Small intestine (tissue), 7 donors: Measurements from ENCODE around the gene ACOT7. TPM values are rescaled to one million over a fixed set of nuclear protein-coding genes. Genes with fewer than 3 reads are reported as not detected.

Experiments used
- DNase-seq, 2 donors: peaks; one replicate each; pipeline versions ENCODE4 v3.0.0 to v3.0.0-alpha.2; 2013
- FAIRE-seq: peaks from 2 replicates; lab custom pipeline; 2012; peaks lifted over from hg19 to GRCh38; lab: Jason Lieb, UNC
- H3K27ac ChIP-seq, 3 donors: one replicate each; pipeline ENCODE4 v1.5.1; 2013; ENCODE audit warnings: low read length in 2 of 3, mild to moderate bottlenecking in 2 of 3, control low read depth in 1 of 3, inconsistent platforms in 1 of 3, low read depth in 1 of 3, moderate library complexity in 1 of 3
- H3K27me3 ChIP-seq, 3 donors: one replicate each; pipeline ENCODE4 v1.6.1; 2013; ENCODE audit warnings: low read length in 3 of 3, inconsistent platforms in 1 of 3; ENCODE audit not compliant: control insufficient read depth in 3 of 3, insufficient read depth in 3 of 3
- H3K36me3 ChIP-seq, 3 donors: one replicate each; pipeline ENCODE4 v1.6.1; 2013; ENCODE audit warnings: low read length in 3 of 3, inconsistent platforms in 1 of 3, low read depth in 1 of 3, mild to moderate bottlenecking in 1 of 3, moderate library complexity in 1 of 3; ENCODE audit not compliant: control insufficient read depth in 3 of 3, insufficient read depth in 2 of 3
- H3K4me1 ChIP-seq, 3 donors: one replicate each; pipeline ENCODE4 v1.6.1; 2013; ENCODE audit warnings: low read length in 2 of 3, inconsistent platforms in 1 of 3, low read depth in 1 of 3, mild to moderate bottlenecking in 1 of 3, moderate library complexity in 1 of 3; ENCODE audit not compliant: control insufficient read depth in 3 of 3, insufficient read depth in 2 of 3
- H3K4me3 ChIP-seq, 3 donors: one replicate each; pipeline ENCODE4 v1.5.1; 2013; ENCODE audit warnings: low read length in 3 of 3, control low read depth in 1 of 3, inconsistent platforms in 1 of 3, low read depth in 1 of 3, mild to moderate bottlenecking in 1 of 3, moderate library complexity in 1 of 3
- H3K9me3 ChIP-seq, 2 donors: one replicate each; pipeline ENCODE4 v1.6.1; 2013; ENCODE audit warnings: low read depth in 1 of 2, low read length in 1 of 2; ENCODE audit not compliant: control insufficient read depth in 2 of 2, insufficient read depth in 1 of 2
- WGBS, 3 donors: extraction: QIAGEN DNeasy Blood & Tissue Kit; methylation state at CpG; one replicate each; pipeline ENCODE4 v1.1.7; 2013; 5-methylcytosine and 5-hydroxymethylcytosine counted together
- polyA plus RNA-seq, 4 donors: library from polyadenylated mRNA; stranded (reverse) in 3 of 4; unstranded in 1 of 4; fragments of 200-250 nt in 3 of 4; fragments of 120-200 nt in 1 of 4; gene quantifications; one replicate each; pipeline versions ENCODE4 v1.2.1 to v1.2.3, GENCODE V29; 2013
- donor health status: healthy with polysubstance abuse.
- donor health status: control.
- donor health status: control.
- donor health status: Bipolar disorder and iron deficiency.
- donor health status: healthy.

The ACOT7 gene
- polyA plus RNA-seq, 4 donors = 20.3 to 93.8 (median 73.7) TPM

DNA sequence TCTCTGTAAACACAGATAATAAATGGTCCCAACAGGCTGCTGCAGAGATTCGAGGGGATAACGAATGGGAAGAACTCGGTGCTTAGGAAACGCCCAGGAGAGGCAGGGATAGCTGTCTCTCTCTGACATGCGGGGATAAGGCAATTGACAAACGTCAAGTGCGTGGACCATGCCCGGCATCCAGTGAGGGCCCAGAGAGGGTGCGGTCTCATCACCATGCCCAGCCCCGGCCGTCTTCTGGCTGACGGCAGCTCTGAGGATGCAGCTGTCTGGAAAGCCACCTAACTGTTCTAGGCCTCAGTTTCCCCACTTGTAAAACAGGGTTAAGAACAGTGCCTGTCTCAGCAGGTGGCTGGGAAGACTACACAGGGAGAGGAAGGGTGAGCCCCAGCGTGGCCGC is 48.1 kb downstream of the ACOT7 start:
- H3K4me1 ChIP-seq = peaks cover 0 to 4% (median 0%) of the 10 kb centered on the region in 3 donors
- FAIRE-seq (no peak), DNase-seq (no peak)
- peaks cover 2 to 36% (median 5%) of the 10 kb centered on the region in 3 donors for H3K36me3 ChIP-seq
- H3K4me3 ChIP-seq = no peak overlapping the region
- 83 to 87% (median 85%) methylated on average over 14 of the region's 14 CpGs for WGBS, 3 donors
- H3K9me3 ChIP-seq = no peaks in the 10 kb centered on the region
- H3K27me3 ChIP-seq = no peaks in the 10 kb centered on the region
- H3K27ac ChIP-seq = no peak overlapping the region

DNA sequence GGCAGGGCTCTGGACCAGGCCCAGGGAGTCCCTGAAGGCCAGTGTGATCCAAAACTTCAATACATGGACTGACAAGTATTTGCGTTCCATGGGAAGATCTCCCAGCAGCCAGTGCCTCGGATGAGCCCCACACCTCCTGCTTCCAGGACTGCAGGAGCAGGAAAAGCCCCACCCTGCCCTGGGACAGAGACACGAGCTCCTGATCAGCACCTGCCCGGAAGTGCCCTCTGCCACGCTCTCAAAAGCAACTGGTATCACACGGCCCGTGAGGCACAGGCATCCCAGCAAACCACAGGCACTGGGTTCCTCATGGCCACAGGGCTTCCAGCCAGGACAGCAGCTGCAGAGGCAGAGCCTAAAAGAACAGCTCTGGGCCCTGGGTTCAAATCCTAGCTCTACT is 48.6 kb downstream of the ACOT7 start:
- H3K9me3 ChIP-seq = no peaks in the 10 kb centered on the region
- no peaks in the 10 kb centered on the region for H3K27me3 ChIP-seq
- peaks cover 2 to 36% (median 5%) of the 10 kb centered on the region in 3 donors for H3K36me3 ChIP-seq
- FAIRE-seq (no peak), DNase-seq (peak in 1 of 2 donors; percentile 40)
- 43 to 71% (median 62%) methylated on average over 7 of the region's 7 CpGs for WGBS, 3 donors
- H3K4me3 ChIP-seq = no peak overlapping the region
- H3K4me1 ChIP-seq = peaks cover 0 to 4% (median 0%) of the 10 kb centered on the region in 3 donors
- H3K27ac ChIP-seq = no peak overlapping the region

DNA sequence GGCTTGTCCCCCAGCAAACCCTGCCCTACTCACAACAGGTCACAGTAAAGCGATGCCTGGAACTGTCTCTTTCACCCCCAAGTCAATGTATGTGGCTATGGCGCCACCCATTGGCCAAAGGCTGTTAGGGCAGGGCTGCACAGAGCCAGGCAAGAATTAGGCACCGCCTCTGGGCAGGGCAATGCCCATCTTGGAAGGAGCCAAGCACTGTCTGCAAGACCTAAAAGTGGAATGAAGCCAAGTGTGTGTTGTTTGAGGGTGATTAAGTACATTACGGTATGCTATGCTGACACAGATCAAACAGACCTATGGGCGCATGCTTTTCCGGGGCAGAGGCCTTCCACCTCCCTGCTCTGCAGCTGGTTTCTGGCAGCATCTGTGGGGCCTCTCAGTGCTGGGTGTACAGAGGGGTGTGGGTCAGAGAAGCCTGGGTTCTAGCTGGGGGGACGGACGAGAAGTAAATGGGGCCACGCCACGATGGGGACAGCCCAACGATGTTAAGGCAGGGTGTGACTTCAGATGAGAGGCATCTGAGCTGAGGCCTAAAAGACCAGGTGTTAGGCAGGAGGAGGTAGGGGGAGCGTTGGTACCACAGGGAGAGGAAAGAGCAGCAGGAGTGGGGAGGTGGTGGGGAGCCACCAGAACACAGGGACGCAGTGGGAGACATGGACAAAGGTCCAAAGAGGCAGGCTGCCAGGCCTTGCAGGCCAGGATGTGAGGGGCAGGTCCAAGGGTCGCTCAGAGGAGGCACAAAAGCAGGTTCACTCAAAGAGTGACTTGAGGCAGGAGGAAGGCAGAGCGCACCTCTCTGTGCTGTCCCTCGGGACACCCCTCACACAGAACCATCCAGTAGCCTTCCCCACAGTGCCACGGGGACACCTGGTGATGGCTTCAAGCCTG is 49.8 kb downstream of the ACOT7 start:
- peaks cover 0 to 32% (median 2%) of the 10 kb centered on the region in 3 donors for H3K36me3 ChIP-seq
- FAIRE-seq = no peak
- H3K9me3 ChIP-seq = no peaks in the 10 kb centered on the region
- 22 to 58% (median 42%) methylated on average over 17 of the region's 17 CpGs for WGBS, 3 donors
- peak; percentile 86 to 91 for DNase-seq
- H3K27ac ChIP-seq = peak overlapping the region in 1 of 3 donors; percentile 53
- no peaks in the 10 kb centered on the region for H3K27me3 ChIP-seq
- H3K4me3 ChIP-seq = no peak overlapping the region
- H3K4me1 ChIP-seq = peaks cover 0 to 4% (median 0%) of the 10 kb centered on the region in 3 donors

DNA sequence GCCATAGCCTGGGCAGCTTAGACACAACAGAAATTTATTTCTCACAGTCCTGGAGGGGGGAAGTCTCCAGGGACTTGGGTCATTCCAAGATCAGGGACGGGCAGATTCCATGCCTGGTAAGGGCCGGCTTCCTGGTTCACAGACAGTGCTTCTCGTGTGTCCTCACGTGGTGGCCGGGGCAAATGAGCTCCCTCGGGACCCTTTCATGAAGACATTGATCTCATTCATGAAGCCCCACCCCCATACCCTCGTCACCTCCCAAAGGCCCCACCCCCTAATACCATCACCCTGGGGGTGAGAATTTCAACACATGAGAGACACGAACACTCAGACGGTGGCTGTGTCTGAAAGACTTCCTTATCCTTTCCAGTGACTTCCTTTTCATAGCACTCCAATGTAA is 51.5 kb downstream of the ACOT7 start:
- Histone ChIP-seq H3K4me1 (peaks cover 0 to 4% (median 0%) of the 10 kb centered on the region in 3 donors), H3K4me3 (no peak overlapping the region), H3K27ac (no peak overlapping the region), H3K27me3 (no peaks in the 10 kb centered on the region), H3K9me3 (no peaks in the 10 kb centered on the region), H3K36me3 (peaks cover 0 to 37% (median 4%) of the 10 kb centered on the region in 3 donors)
- no peak for FAIRE-seq
- no peak for DNase-seq
- 64 to 84% (median 77%) methylated on average over 9 of the region's 9 CpGs for WGBS, 3 donors

DNA sequence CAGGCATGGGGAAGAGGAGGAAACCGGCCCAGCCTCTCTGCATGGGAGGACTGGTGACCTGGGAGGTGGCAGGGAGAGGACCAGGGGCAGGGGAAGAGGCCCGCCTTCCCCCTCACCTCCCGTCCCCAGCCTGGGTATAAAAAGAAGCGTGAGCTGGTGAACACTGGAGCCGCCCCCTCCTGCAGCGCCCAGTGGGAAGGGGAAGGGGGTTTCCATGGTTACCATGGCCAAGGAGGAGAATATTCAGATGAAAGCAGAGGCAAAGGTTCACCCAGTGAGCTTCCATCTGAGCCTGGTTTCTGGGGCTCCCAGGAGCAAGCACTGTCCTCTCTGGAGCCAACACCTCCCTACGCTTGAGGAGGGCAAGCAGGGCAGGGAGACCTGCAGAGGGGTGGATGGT is 54.9 kb downstream of the ACOT7 start:
- FAIRE-seq = no peak
- Histone ChIP-seq H3K9me3 (no peaks in the 10 kb centered on the region), H3K27ac (no peak overlapping the region), H3K27me3 (no peaks in the 10 kb centered on the region), H3K4me1 (no peaks in the 10 kb centered on the region), H3K4me3 (no peak overlapping the region), H3K36me3 (peaks cover 0 to 28% (median 4%) of the 10 kb centered on the region in 3 donors)
- WGBS, 3 donors = 86 to 91% (median 89%) methylated on average over 7 of the region's 7 CpGs
- DNase-seq = no peak

DNA sequence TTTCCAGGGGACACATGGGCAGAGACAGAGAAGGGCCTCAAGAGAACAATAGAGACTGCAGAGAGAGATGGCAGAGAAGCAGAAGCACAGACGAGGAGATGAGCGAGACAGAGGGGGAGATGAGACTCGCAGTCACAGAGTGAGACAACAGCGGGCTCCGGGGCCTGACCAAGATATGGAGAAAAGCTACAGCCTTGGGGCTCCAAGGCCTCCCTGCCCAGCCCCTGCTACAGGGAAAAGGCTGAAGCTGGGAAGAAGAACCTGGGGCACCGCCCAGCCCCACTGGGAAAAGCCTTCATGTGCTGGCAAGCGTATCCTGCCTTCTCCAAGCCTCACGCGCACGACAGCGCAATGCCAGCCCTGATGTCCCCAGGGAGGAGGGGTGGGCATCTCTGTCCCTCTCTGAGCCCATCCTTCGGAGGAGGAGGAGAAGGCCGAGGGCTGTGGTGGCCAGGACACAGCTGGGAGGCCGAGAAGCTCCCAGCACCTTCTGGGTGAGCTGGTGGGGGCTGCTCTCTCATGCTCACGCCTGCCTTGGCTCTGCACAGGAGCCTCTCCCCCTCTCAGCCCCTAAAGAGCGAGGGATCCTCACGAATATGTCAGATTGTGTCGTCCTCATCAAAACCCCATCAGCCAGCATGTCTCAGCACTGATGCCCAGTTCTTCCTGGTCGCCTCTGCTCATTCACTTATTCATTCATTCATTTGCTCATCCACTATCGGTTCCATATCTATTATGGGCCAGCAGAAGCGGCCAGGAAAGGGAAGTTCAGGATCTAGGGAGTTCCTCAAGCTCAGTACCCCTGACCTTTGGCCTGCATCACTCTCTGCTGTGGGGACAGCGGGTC is 56.6 kb downstream of the ACOT7 start:
- Histone ChIP-seq H3K4me1 (no peaks in the 10 kb centered on the region), H3K36me3 (peaks cover 0 to 38% (median 4%) of the 10 kb centered on the region in 3 donors), H3K9me3 (no peaks in the 10 kb centered on the region), H3K27ac (no peak overlapping the region), H3K4me3 (no peak overlapping the region), H3K27me3 (no peaks in the 10 kb centered on the region)
- 89 to 96% (median 91%) methylated on average over 22 of the region's 22 CpGs for WGBS, 3 donors
- DNase-seq (no peak), FAIRE-seq (no peak)

DNA sequence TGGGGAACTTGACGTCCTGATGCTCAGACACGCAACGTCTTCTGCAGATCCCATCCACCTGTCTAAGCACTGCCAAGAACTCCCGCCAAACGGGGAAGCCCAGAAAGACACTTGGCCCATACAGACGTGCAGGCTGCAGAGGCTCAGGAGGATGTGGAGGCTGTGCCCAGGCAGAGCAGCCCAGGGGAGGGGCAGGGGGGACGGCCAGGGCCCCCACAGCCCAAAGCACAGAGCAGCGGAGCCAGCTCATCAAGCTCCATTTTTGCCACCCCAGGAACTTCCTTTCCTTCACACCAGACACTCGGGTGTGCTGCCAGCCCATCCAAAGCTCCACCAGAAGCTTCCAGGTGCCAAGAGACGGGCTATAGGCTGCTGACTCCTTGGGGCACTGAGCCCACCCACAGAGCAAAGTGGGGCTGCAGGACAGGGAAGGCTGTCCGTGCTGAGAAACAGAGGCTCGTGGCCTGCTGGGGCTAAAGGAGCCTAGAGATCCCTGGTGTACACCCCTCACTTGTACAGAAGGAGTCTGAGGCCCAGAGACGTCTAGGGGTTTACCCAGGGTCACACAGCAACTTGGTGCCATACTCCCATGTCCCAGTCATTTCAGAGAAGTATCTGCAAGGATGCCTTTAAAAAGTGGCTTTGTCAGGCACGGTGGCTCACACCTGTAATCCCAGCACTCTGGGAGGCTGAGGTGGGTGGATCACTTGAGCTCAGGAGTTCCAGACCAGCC is 59.1 kb downstream of the ACOT7 start:
- no peak overlapping the region for H3K27ac ChIP-seq
- FAIRE-seq (no peak), DNase-seq (no peak)
- H3K4me3 ChIP-seq = no peak overlapping the region
- no peaks in the 10 kb centered on the region for H3K27me3 ChIP-seq
- H3K36me3 ChIP-seq = peaks cover 0 to 34% (median 4%) of the 10 kb centered on the region in 3 donors
- H3K9me3 ChIP-seq = no peaks in the 10 kb centered on the region
- 86 to 89% (median 89%) methylated on average over 14 of the region's 14 CpGs for WGBS, 3 donors
- peaks cover 0 to 12% (median 0%) of the 10 kb centered on the region in 3 donors for H3K4me1 ChIP-seq

DNA sequence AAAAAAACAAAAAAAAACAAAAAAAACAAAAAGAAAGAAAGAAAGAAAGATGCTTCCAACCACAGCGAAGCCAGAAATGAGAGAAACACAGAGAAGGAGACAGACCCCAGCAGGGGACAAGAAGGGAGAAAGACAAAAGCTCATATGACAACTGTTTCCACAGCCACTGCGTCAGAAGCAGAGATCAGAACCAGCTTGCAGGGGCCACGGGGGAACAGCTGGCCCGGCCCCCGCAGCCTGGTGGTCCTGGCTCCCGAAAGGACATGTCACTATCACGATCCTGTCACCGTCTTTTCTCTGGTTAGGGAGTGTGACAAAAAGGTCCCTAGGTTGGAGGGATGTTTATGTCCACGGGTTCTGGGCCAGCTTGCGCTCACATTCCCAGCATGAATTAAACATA is 60.7 kb downstream of the ACOT7 start:
- Histone ChIP-seq H3K4me1 (peaks cover 0 to 12% (median 0%) of the 10 kb centered on the region in 3 donors), H3K4me3 (no peak overlapping the region), H3K36me3 (peaks cover 0 to 19% (median 0%) of the 10 kb centered on the region in 3 donors), H3K27ac (no peak overlapping the region), H3K9me3 (no peaks in the 10 kb centered on the region), H3K27me3 (no peaks in the 10 kb centered on the region)
- FAIRE-seq (no peak), DNase-seq (no peak)
- 93 to 98% (median 97%) methylated on average over 10 of the region's 10 CpGs for WGBS, 3 donors
